ENCODE results near the gene DLG1.

- TF ChIP-seq CTCF (IDR thresholded peaks at IDR 0.05), result no peak
- TF ChIP-seq EZH2 (IDR thresholded peaks at IDR 0.05), result no peak
Observed at GRCh38 chr3:197289726-197290125, 8.7 kb downstream of the DLG1 start.

Measured in neural progenitor cell (in vitro differentiated cells).